Spleen (tissue), 11 donors: ENCODE results near the gene ADD3. TPM values are rescaled to one million over a fixed set of nuclear protein-coding genes. Genes with fewer than 3 reads are reported as not detected.

Experiments
- DNase-seq: peaks from one replicate; pipeline ENCODE4 v3.0.0-alpha.2; 2020
- H3K27ac ChIP-seq, 8 donors: fragments of 200-600 bp; sonication (generic) in 7 of 8; 1 replicate in 4 of 8; 2 replicates in 4 of 8; pipeline versions ENCODE4 v1.5.0 to v1.8.0; 2016 to 2021; ENCODE audit warnings: inconsistent platforms in 4 of 8, mild to moderate bottlenecking in 4 of 8, moderate library complexity in 1 of 8
- H3K27me3 ChIP-seq, 7 donors: fragments of 200-600 bp; sonication (generic) in 6 of 7; replicated peaks in 1 of 7; 1 replicate in 4 of 7; 2 replicates in 3 of 7; pipeline versions ENCODE4 v1.5.0 to v1.8.0; 2016 to 2021; ENCODE audit warnings: inconsistent platforms in 3 of 7, mild to moderate bottlenecking in 1 of 7
- H3K36me3 ChIP-seq, 6 donors: fragments of 200-600 bp; sonication (generic) in 5 of 6; 1 replicate in 4 of 6; 2 replicates in 2 of 6; pipeline versions ENCODE4 v1.5.0 to v1.8.0; 2016 to 2021; ENCODE audit warnings: inconsistent platforms in 2 of 6
- H3K4me1 ChIP-seq, 6 donors: fragments of 200-600 bp; sonication (generic) in 5 of 6; 1 replicate in 3 of 6; 2 replicates in 3 of 6; pipeline versions ENCODE4 v1.5.0 to v1.8.0; 2016 to 2021; ENCODE audit warnings: inconsistent platforms in 3 of 6
- H3K4me3 ChIP-seq, 8 donors: fragments of 200-600 bp; sonication (generic) in 7 of 8; 1 replicate in 4 of 8; 2 replicates in 4 of 8; pipeline versions ENCODE4 v1.5.0 to v1.8.0; 2016 to 2021; ENCODE audit warnings: inconsistent platforms in 4 of 8, mild to moderate bottlenecking in 4 of 8, moderate library complexity in 2 of 8
- H3K9me3 ChIP-seq, 8 donors: fragments of 200-600 bp; sonication (generic) in 7 of 8; 1 replicate in 4 of 8; 2 replicates in 4 of 8; pipeline versions ENCODE4 v1.5.0 to v1.8.0; 2016 to 2021; ENCODE audit warnings: inconsistent platforms in 4 of 8
- CTCF ChIP-seq, 11 experiments: fragments of 200-600 bp in 7 of 11; fragments of 450-650 bp in 4 of 11; sonication (generic) in 4 of 11; IDR thresholded peaks in 8 of 11; conservative IDR thresholded peaks in 3 of 11; 1 replicate in 7 of 11; 2 replicates in 4 of 11; pipeline versions ENCODE4 v1.4.0 to v1.8.0; 2016 to 2021; ENCODE audit warnings: antibody characterized with exemption in 11 of 11, inconsistent platforms in 4 of 11, mild to moderate bottlenecking in 1 of 11
- POLR2A ChIP-seq, 3 donors: fragments of 450-650 bp; IDR thresholded peaks; one replicate each; pipeline ENCODE4 v1.5.1; 2017; ENCODE audit warnings: antibody characterized with exemption in 3 of 3, mild to moderate bottlenecking in 1 of 3
- POLR2AphosphoS5 ChIP-seq, 3 donors: sonication (generic); formaldehyde crosslinking; IDR thresholded peaks; one replicate each; pipeline ENCODE4 v1.5.1; 2017; ENCODE audit warnings: antibody characterized with exemption in 3 of 3
- WGBS, 5 donors: extraction: QIAGEN DNeasy Blood & Tissue Kit in 3 of 5; methylation state at CpG; one replicate each; pipeline versions ENCODE4 v1.1.5 to v1.1.7; 2013 to 2018; 5-methylcytosine and 5-hydroxymethylcytosine counted together
- intact Hi-C: fragments of 100-400 bp; cut with DNase I; formaldehyde crosslinking; loops from one replicate; pipeline ENCODE4 v1.15.0; 2023; ENCODE audit warnings: low total_unique reads
- polyA plus RNA-seq, 3 donors: library from polyadenylated mRNA; stranded (reverse); fragments of 200-250 nt; gene quantifications; one replicate each; pipeline ENCODE4 v1.2.1, GENCODE V29; 2013
- total RNA-seq, 7 donors: library from RNA; depleted of rRNA in 3 of 7; stranded (reverse); fragments of >200 nt in 3 of 7; fragmentation: NEBNext Ultra II Directional in 4 of 7; extraction: Animal tissue kit (Norgen Biotek cat#: 25700) in 4 of 7; gene quantifications; one replicate each; pipeline versions ENCODE4 v1.1.0 to v1.2.1, GENCODE V29; 2016 to 2021
- donor health status: healthy with polysubstance abuse.
- donor health status: DM: no; HTN: no; CAD: no; lungs with moderate emphysema.
- donor health status: DM: no; HTN: no; CAD: no.
- donor health status: Bipolar disorder and iron deficiency.
- donor health status: healthy.
- donor health status: DM: no; HTN: no; CAD: no.
- donor health status: DM: yes; HTN: yes; CAD: no.

ADD3 gene
- total and polyA plus RNA-seq, 10 donors = 35.0 to 155 (median 94.9) TPM

GRCh38 chr10:110094786-110095185 is 87.0 kb downstream of the ADD3 start:
- Histone ChIP-seq H3K27me3 (no peaks in the 10 kb centered on the region), H3K4me1 (peaks cover 0 to 40% (median 1%) of the 10 kb centered on the region in 6 donors), H3K27ac (no peak overlapping the region), H3K36me3 (no peaks in the 10 kb centered on the region), H3K9me3 (no peaks in the 10 kb centered on the region), H3K4me3 (no peak overlapping the region)
- TF ChIP-seq POLR2AphosphoS5 (IDR thresholded peaks at IDR 0.05) = no peak
- TF ChIP-seq CTCF (IDR thresholded peaks at IDR 0.05 in 8 of 11, conservative IDR thresholded peaks at IDR 0.05 in 3 of 11) = no peak
- TF ChIP-seq POLR2A (IDR thresholded peaks at IDR 0.05) = no peak
- no peak for DNase-seq
- intact Hi-C loops = no loop called here
- 92 to 99% (median 96%) methylated on average over 2 of the region's 2 CpGs for WGBS, 5 donors

GRCh38 chr10:110101464-110102144 is 93.8 kb downstream of the ADD3 start:
- no peak for DNase-seq
- intact Hi-C loops = no loop called here
- H3K4me1 ChIP-seq = peaks cover 0 to 48% (median 1%) of the 10 kb centered on the region in 6 donors
- no peaks in the 10 kb centered on the region for H3K9me3 ChIP-seq
- H3K27me3 ChIP-seq = no peaks in the 10 kb centered on the region
- peaks cover 0 to 43% (median 0%) of the 10 kb centered on the region in 6 donors for H3K36me3 ChIP-seq
- H3K4me3 ChIP-seq = no peak overlapping the region
- 47 to 65% (median 61%) methylated on average over 2 of the region's 2 CpGs for WGBS, 5 donors
- TF ChIP-seq CTCF (IDR thresholded peaks at IDR 0.05 in 8 of 11, conservative IDR thresholded peaks at IDR 0.05 in 3 of 11) (no peak), POLR2AphosphoS5 (IDR thresholded peaks at IDR 0.05) (no peak), POLR2A (IDR thresholded peaks at IDR 0.05) (no peak)
- no peak overlapping the region for H3K27ac ChIP-seq

GRCh38 chr10:110103921-110104461 is 96.2 kb downstream of the ADD3 start:
- Histone ChIP-seq H3K27me3 (no peaks in the 10 kb centered on the region), H3K4me3 (no peak overlapping the region), H3K27ac (no peak overlapping the region), H3K36me3 (peaks cover 0 to 52% (median 0%) of the 10 kb centered on the region in 6 donors), H3K9me3 (no peaks in the 10 kb centered on the region), H3K4me1 (peaks cover 0 to 33% (median 0%) of the 10 kb centered on the region in 6 donors)
- TF ChIP-seq CTCF (IDR thresholded peaks at IDR 0.05 in 8 of 11, conservative IDR thresholded peaks at IDR 0.05 in 3 of 11) (no peak), POLR2A (IDR thresholded peaks at IDR 0.05) (no peak), POLR2AphosphoS5 (IDR thresholded peaks at IDR 0.05) (no peak)
- no peak for DNase-seq
- intact Hi-C loops = no loop called here

GRCh38 chr10:110105873-110106272 is 98.1 kb downstream of the ADD3 start:
- no peak for DNase-seq
- Histone ChIP-seq H3K4me3 (no peak overlapping the region), H3K27ac (no peak overlapping the region), H3K9me3 (no peaks in the 10 kb centered on the region), H3K36me3 (peaks cover 0 to 54% (median 0%) of the 10 kb centered on the region in 6 donors), H3K4me1 (peaks cover 0 to 25% (median 2%) of the 10 kb centered on the region in 6 donors), H3K27me3 (no peaks in the 10 kb centered on the region)
- intact Hi-C loops = no loop called here
- TF ChIP-seq POLR2A (IDR thresholded peaks at IDR 0.05) (no peak), POLR2AphosphoS5 (IDR thresholded peaks at IDR 0.05) (no peak)
